GM10248 (cell line): ENCODE data around the gene CAMK2D.
"Not testable (repeated sequence)": the region's sequence is repeated elsewhere in the genome, so short reads cannot be mapped to it uniquely, and the experiment has no call there.

Experiments used
- CTCF ChIA-PET: fragments of 300-600 bp; sonication (Branson Sonifier 250); formaldehyde crosslinking; extraction: SDS; loops from one replicate; lab custom pipeline; 2021; ENCODE audit warnings: antibody characterized with exemption; lab: Yijun Ruan, JAX
- POLR2A ChIA-PET: fragments of 350-650 bp; sonication (Branson Sonifier 250); formaldehyde crosslinking; extraction: SDS; loops from one replicate; lab custom pipeline; 2020; ENCODE audit warnings: antibody characterized with exemption; lab: Yijun Ruan, JAX
- DNase-seq: peaks from one replicate; pipeline ENCODE4 v3.0.0; 2012; ENCODE audit errors: extremely low spot score
- CTCF ChIP-seq: IDR thresholded peaks from 2 replicates; pipeline ENCODE4 v1.5.1; 2012; ENCODE audit warnings: mild to moderate bottlenecking, low read depth; ENCODE audit errors: extremely low read depth, missing control alignments, control extremely low read depth

The CAMK2D gene

GRCh38 chr4:113761620-113762185, at the start of gene CAMK2D:
Gene CAMK2D (minus strand): TSS chr4:113761738. CDS start chr4:113761068, 670 bp downstream.
- peak; percentile 80 for DNase-seq
- CTCF ChIA-PET, result interaction anchor here (1.3 to 1.5 kb wide), 4 partner anchors 72 to 214 kb away, joined by 3 to 6 read pairs (median 4); no protein-coding TSS in a partner anchor
- POLR2A ChIA-PET, result no interaction called here
- peak; percentile 84 for TF ChIP-seq CTCF

- ChIA-PET POLR2A (no interaction called here), CTCF (no interaction called here)
- no peak for DNase-seq
- TF ChIP-seq CTCF, result no peak
These were observed 49.4 kb upstream of the CAMK2D start for GRCh38 chr4:113810906-113811305.

DNA sequence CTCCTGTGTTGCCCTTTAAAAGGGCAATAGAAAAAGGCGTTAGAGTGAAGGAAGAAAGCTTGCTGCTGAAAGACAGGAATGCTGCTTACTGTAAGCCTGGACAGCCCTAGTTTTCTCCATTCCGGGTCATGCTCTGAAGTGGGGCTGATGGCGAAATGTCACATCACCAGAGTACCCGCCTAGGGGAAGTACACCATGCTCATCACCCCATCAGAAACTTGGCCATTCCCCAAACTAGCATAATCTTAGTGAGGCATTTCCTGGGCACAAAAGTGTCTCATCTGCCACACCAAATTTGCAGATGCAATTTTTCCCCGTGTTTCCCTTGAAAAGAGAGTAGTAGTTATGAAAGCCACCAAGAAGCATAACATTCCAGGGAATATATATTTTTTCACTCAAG, 47.8 kb upstream of the CAMK2D start:
- POLR2A ChIA-PET, result no interaction called here

GRCh38 chr4:113806850-113807249, 45.3 kb upstream of the CAMK2D start:
- CTCF ChIA-PET, result interaction anchor here (1.0 kb wide), 2 partner anchors 26 to 35 kb away, joined by 3 read pairs; no protein-coding TSS in a partner anchor
- TF ChIP-seq CTCF, result no peak
- POLR2A ChIA-PET, result no interaction called here
- no peak for DNase-seq

More for the DNA sequence above, 47.8 kb upstream of the CAMK2D start:
- no peak for TF ChIP-seq CTCF
- no peak for DNase-seq
- CTCF ChIA-PET, result no interaction called here

GRCh38 chr4:113801882-113802281, 40.3 kb upstream of the CAMK2D start:
- CTCF ChIA-PET, result interaction anchor here (1.5 kb wide), 1 partner anchor 254 kb away, joined by 4 read pairs; no protein-coding TSS in a partner anchor
- POLR2A ChIA-PET, result no interaction called here

GRCh38 chr4:113796381-113796780, 34.8 kb upstream of the CAMK2D start:
- DNase-seq, CTCF ChIA-PET, POLR2A ChIA-PET: not testable (repeated sequence)

More at GRCh38 chr4:113801882-113802281, 40.3 kb upstream of the CAMK2D start:
- DNase-seq, result no peak
- TF ChIP-seq CTCF, result no peak

DNA sequence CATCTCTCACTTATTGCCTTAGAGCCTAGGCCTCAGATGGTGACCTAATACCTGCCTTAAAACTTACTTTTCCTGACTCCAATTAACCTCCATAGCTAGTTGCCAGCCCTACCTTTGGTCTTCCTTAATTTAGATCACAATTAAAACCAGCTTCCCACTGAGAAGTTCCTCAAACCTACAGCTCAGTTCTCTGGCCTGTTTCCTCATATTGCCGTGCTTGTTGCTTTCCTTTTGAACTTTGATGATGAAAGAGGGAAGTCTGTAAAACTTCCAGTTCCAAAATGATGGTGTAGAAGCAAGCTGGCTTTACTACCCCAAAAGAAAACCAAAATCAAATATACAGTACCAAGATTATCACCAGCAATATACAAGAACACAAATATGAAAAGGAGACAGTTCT, 28.9 kb upstream of the CAMK2D start:
- ChIA-PET CTCF (interaction anchor here (0.7 kb wide), 1 partner anchor 243 kb away, joined by 3 read pairs; no protein-coding TSS in a partner anchor), POLR2A (no interaction called here)
- no peak for TF ChIP-seq CTCF
- no peak for DNase-seq
